Astrocyte (in vitro differentiated cells and primary cell): Measurements from ENCODE around the gene SLC25A29. TPM values are rescaled to one million over a fixed set of nuclear protein-coding genes. Genes with fewer than 3 reads are reported as not detected.
"Not testable (repeated sequence)": the region's sequence is repeated elsewhere in the genome, so short reads cannot be mapped to it uniquely, and the experiment has no call there.

Experiments used
- DNase-seq: peaks from one replicate; pipeline ENCODE4 v3.0.0-alpha.2; 2010; ENCODE audit warnings: low read depth
- FAIRE-seq: peaks from 2 replicates; lab custom pipeline; 2011; peaks lifted over from hg19 to GRCh38; lab: Jason Lieb, UNC
- H2AFZ ChIP-seq: 2 replicates; pipeline ENCODE4 v1.6.0; 2012; ENCODE audit warnings: low read depth, low read length, inconsistent platforms
- H3K27ac ChIP-seq: 2 replicates; pipeline ENCODE4 v1.5.1; 2011; ENCODE audit warnings: low read depth, low read length, inconsistent platforms
- H3K27me3 ChIP-seq: 2 replicates; pipeline ENCODE4 v1.6.0; 2011; ENCODE audit warnings: low read length, inconsistent platforms; ENCODE audit not compliant: insufficient read depth
- H3K36me3 ChIP-seq: 2 replicates; pipeline ENCODE4 v1.5.1; 2011; ENCODE audit warnings: low read length, inconsistent platforms; ENCODE audit not compliant: insufficient read depth
- H3K4me1 ChIP-seq: 2 replicates; pipeline ENCODE4 v1.5.1; 2011; ENCODE audit warnings: low read length, inconsistent platforms; ENCODE audit not compliant: insufficient read depth
- H3K4me2 ChIP-seq: 2 replicates; pipeline ENCODE4 v1.6.0; 2012; ENCODE audit warnings: low read length, inconsistent platforms
- H3K4me3 ChIP-seq: 2 replicates; pipeline ENCODE4 v1.5.1; 2011; ENCODE audit warnings: low read depth, mild to moderate bottlenecking, low read length, inconsistent platforms; ENCODE audit not compliant: insufficient read depth
- H3K79me2 ChIP-seq: 2 replicates; pipeline ENCODE4 v1.6.0; 2012; ENCODE audit warnings: mild to moderate bottlenecking, low read length, inconsistent platforms; ENCODE audit not compliant: insufficient read depth
- H3K9ac ChIP-seq: 2 replicates; pipeline ENCODE4 v1.6.0; 2012; ENCODE audit warnings: mild to moderate bottlenecking, low read length, inconsistent platforms
- H3K9me3 ChIP-seq: 2 replicates; pipeline ENCODE4 v1.5.1; 2012; ENCODE audit warnings: low read depth, mild to moderate bottlenecking, low read length, inconsistent platforms; ENCODE audit not compliant: insufficient read depth
- H4K20me1 ChIP-seq: 2 replicates; pipeline ENCODE4 v1.6.0; 2012; ENCODE audit warnings: low read length, inconsistent platforms; ENCODE audit not compliant: insufficient read depth
- H3K27ac Mint-ChIP-seq: one replicate; pipeline ENCODE4 v1.8.0; 2021; ENCODE audit warnings: mild to moderate bottlenecking, mixed read lengths; ENCODE audit not compliant: unreplicated experiment
- H3K27me3 Mint-ChIP-seq: one replicate; pipeline ENCODE4 v1.8.0; 2021; ENCODE audit warnings: low read depth, mixed read lengths; ENCODE audit not compliant: unreplicated experiment
- H3K36me3 Mint-ChIP-seq: one replicate; pipeline ENCODE4 v1.8.0; 2021; ENCODE audit warnings: low read depth, mixed read lengths; ENCODE audit not compliant: unreplicated experiment
- H3K4me1 Mint-ChIP-seq: one replicate; pipeline ENCODE4 v1.8.0; 2021; ENCODE audit warnings: low read depth, mixed read lengths; ENCODE audit not compliant: unreplicated experiment
- H3K4me3 Mint-ChIP-seq: one replicate; pipeline ENCODE4 v1.8.0; 2021; ENCODE audit warnings: mild to moderate bottlenecking, moderate library complexity, mixed read lengths; ENCODE audit not compliant: unreplicated experiment
- H3K9me3 Mint-ChIP-seq: one replicate; pipeline ENCODE4 v1.8.0; 2021; ENCODE audit warnings: mild to moderate bottlenecking, mixed read lengths; ENCODE audit not compliant: unreplicated experiment
- CTCF ChIP-seq: IDR thresholded peaks from 2 replicates; pipeline ENCODE4 v1.5.1; 2011; ENCODE audit warnings: low read depth, mild to moderate bottlenecking, inconsistent platforms, low read length, moderate library complexity; ENCODE audit not compliant: insufficient read depth
- EZH2 ChIP-seq: IDR thresholded peaks from 2 replicates; pipeline ENCODE4 v1.6.1; 2012; ENCODE audit warnings: mild to moderate bottlenecking, low read length, inconsistent platforms; ENCODE audit not compliant: insufficient read depth
- total RNA-seq: library from RNA; stranded (reverse); gene quantifications from 2 replicates; pipeline ENCODE4 v1.2.1, GENCODE V29; 2021

SLC25A29 gene
- total RNA-seq, 1 donor from 2014 or later = 30.2 TPM

- DNase-seq (no peak), FAIRE-seq (no peak)
- H3K36me3 Mint-ChIP-seq = peaks cover 6% of the 10 kb centered on the region
- peak overlapping the region; percentile 62 for H3K4me3 Mint-ChIP-seq
- H3K4me1 ChIP-seq = peaks cover 7% of the 10 kb centered on the region
- H3K27ac Mint-ChIP-seq = peak overlapping the region; percentile 18
- H2AFZ ChIP-seq = no peak overlapping the region
- peaks cover 35% of the 10 kb centered on the region for H3K79me2 ChIP-seq
- no peak for TF ChIP-seq CTCF
- no peak for TF ChIP-seq EZH2
- no peak overlapping the region for H3K27ac ChIP-seq
- no peaks in the 10 kb centered on the region for H3K27me3 ChIP-seq
- H3K4me1 Mint-ChIP-seq = peaks cover 35% of the 10 kb centered on the region
- no peaks in the 10 kb centered on the region for H3K36me3 ChIP-seq
- no peaks in the 10 kb centered on the region for H3K9me3 ChIP-seq
- peak overlapping the region; percentile 94 for H3K4me2 ChIP-seq
- H3K9me3 Mint-ChIP-seq = no peaks in the 10 kb centered on the region
- no peaks in the 10 kb centered on the region for H3K27me3 Mint-ChIP-seq
- no peak overlapping the region for H3K4me3 ChIP-seq
- H4K20me1 ChIP-seq = peaks cover 47% of the 10 kb centered on the region
- H3K9ac ChIP-seq = peak overlapping the region; percentile 88
Observed at GRCh38 chr14:100283984-100284881, 22.0 kb downstream of the SLC25A29 start.

- FAIRE-seq, H3K27me3 Mint-ChIP-seq: not testable (repeated sequence)
Observed at GRCh38 chr14:100283436-100283835, 22.8 kb downstream of the SLC25A29 start.

GRCh38 chr14:100282766-100283419 lies 23.4 kb downstream of the SLC25A29 start:
- H3K4me2 ChIP-seq = no peak overlapping the region
- peaks cover 18% of the 10 kb centered on the region for H3K4me1 ChIP-seq
- H3K4me1 Mint-ChIP-seq = peaks cover 46% of the 10 kb centered on the region
- H3K9ac ChIP-seq = no peak overlapping the region
- FAIRE-seq (no peak), DNase-seq (no peak)
- no peak overlapping the region for H3K27ac Mint-ChIP-seq
- H3K4me3 ChIP-seq = no peak overlapping the region
- H2AFZ ChIP-seq = no peak overlapping the region
- H3K36me3 ChIP-seq = no peaks in the 10 kb centered on the region
- no peaks in the 10 kb centered on the region for H3K27me3 ChIP-seq
- no peaks in the 10 kb centered on the region for H3K9me3 ChIP-seq
- peaks cover 47% of the 10 kb centered on the region for H3K79me2 ChIP-seq
- H3K9me3 Mint-ChIP-seq = no peaks in the 10 kb centered on the region
- no peaks in the 10 kb centered on the region for H3K27me3 Mint-ChIP-seq
- peaks cover 53% of the 10 kb centered on the region for H4K20me1 ChIP-seq
- TF ChIP-seq CTCF (no peak), EZH2 (no peak)
- H3K27ac ChIP-seq = no peak overlapping the region
- no peak overlapping the region for H3K4me3 Mint-ChIP-seq
- H3K36me3 Mint-ChIP-seq = peaks cover 6% of the 10 kb centered on the region

More at GRCh38 chr14:100283436-100283835, 22.8 kb downstream of the SLC25A29 start:
- not testable (repeated sequence) for H3K36me3 ChIP-seq, H2AFZ ChIP-seq, H3K4me3 Mint-ChIP-seq, DNase-seq, H3K9me3 Mint-ChIP-seq, H3K9me3 ChIP-seq, H3K9ac ChIP-seq, H3K4me3 ChIP-seq, H3K27ac ChIP-seq, H3K27ac Mint-ChIP-seq, H3K36me3 Mint-ChIP-seq, H3K27me3 ChIP-seq, H3K4me2 ChIP-seq
- peaks cover 43% of the 10 kb centered on the region for H3K4me1 Mint-ChIP-seq
- peaks cover 49% of the 10 kb centered on the region for H4K20me1 ChIP-seq
- peaks cover 43% of the 10 kb centered on the region for H3K79me2 ChIP-seq
- H3K4me1 ChIP-seq = peaks cover 15% of the 10 kb centered on the region
